GM12878 (cell line): ENCODE results near the gene TTC39C. TPM values are rescaled to one million over a fixed set of nuclear protein-coding genes. Genes with fewer than 3 reads are reported as not detected.

Experiments used
- ATAC-seq: fragments of 200-7000 bp; cut with Tn5 transposase; 3 replicates; pipeline ENCODE4 v1.9.1; 2020; ENCODE audit warnings: mild to moderate bottlenecking, moderate library complexity
- BruUV-seq: library from RNA; stranded (reverse); fragments of 400-500 nt; replicated peaks from 2 replicates; lab custom pipeline; 2021; lab: Mats Ljungman, UMichigan
- CTCF ChIA-PET: fragments of 300-600 bp; sonication (Branson Sonifier 250); formaldehyde crosslinking; extraction: SDS; loops from one replicate; lab custom pipeline; 2021; ENCODE audit warnings: inconsistent platforms; lab: Yijun Ruan, JAX
- POLR2A ChIA-PET: fragments of 350-600 bp; formaldehyde crosslinking; extraction: SDS; loops from one replicate; lab custom pipeline; 2021; ENCODE audit warnings: inconsistent platforms; lab: Charles Lee
- RAD21 ChIA-PET: fragments of 300-600 bp; sonication (Branson Sonifier 250); formaldehyde crosslinking; loops from one replicate; lab custom pipeline; 2023; ENCODE audit warnings: antibody characterized with exemption; ENCODE audit not compliant: unreplicated experiment; lab: Charles Lee
- SMC1A ChIA-PET: fragments of 300-600 bp; sonication (Branson Sonifier 250); formaldehyde crosslinking; loops from one replicate; lab custom pipeline; 2023; ENCODE audit not compliant: unreplicated experiment, uncharacterized antibody; lab: Charles Lee
- DNase-seq: peaks from one replicate; pipeline ENCODE4 v3.0.0-alpha.2; 2011; ENCODE audit warnings: low read depth, low spot score
- FAIRE-seq: peaks from 3 replicates; lab custom pipeline; 2011; peaks lifted over from hg19 to GRCh38; lab: Jason Lieb, UNC
- H2AFZ ChIP-seq: 2 replicates; pipeline ENCODE4 v1.6.0; 2011; ENCODE audit warnings: low read depth, low read length, control low read depth; ENCODE audit not compliant: control insufficient read depth
- H3K27ac ChIP-seq: 2 replicates; pipeline ENCODE4 v1.5.1; 2011; ENCODE audit warnings: control low read depth; ENCODE audit not compliant: control insufficient read depth, insufficient read depth
- H3K27me3 ChIP-seq, 2 experiments: replicated peaks in 1 of 2; 2 replicates each; pipeline versions ENCODE4 v1.6.0 to v1.6.1; 2011; ENCODE audit warnings: low read length in 1 of 2; ENCODE audit not compliant: control insufficient read depth in 2 of 2, insufficient read depth in 2 of 2
- H3K36me3 ChIP-seq, 2 experiments: 2 replicates each; pipeline ENCODE4 v1.5.1; 2011; ENCODE audit warnings: low read length in 1 of 2; ENCODE audit not compliant: control insufficient read depth in 2 of 2, insufficient read depth in 2 of 2
- H3K4me1 ChIP-seq: 2 replicates; pipeline ENCODE4 v1.6.1; 2011; ENCODE audit warnings: mild to moderate bottlenecking, low read length, moderate library complexity, mixed read lengths; ENCODE audit not compliant: control insufficient read depth, insufficient read depth
- H3K4me2 ChIP-seq: 2 replicates; pipeline ENCODE4 v1.6.0; 2011; ENCODE audit warnings: control low read depth; ENCODE audit not compliant: control insufficient read depth, insufficient read depth
- H3K4me3 ChIP-seq: fragments of 200-600 bp; sonication (generic); 2 replicates; pipeline ENCODE4 v1.5.1; 2016
- H3K79me2 ChIP-seq: 2 replicates; pipeline ENCODE4 v1.6.0; 2011; ENCODE audit warnings: low read length; ENCODE audit not compliant: control insufficient read depth, insufficient read depth
- H3K9ac ChIP-seq: 2 replicates; pipeline ENCODE4 v1.8.0; 2011; ENCODE audit warnings: low read length, control low read depth, mixed read lengths; ENCODE audit not compliant: control insufficient read depth, insufficient read depth
- H3K9me3 ChIP-seq: replicated peaks from 3 replicates; pipeline ENCODE4 v1.5.1; 2011; ENCODE audit warnings: mild to moderate bottlenecking, low read length; ENCODE audit not compliant: control insufficient read depth, insufficient read depth
- H4K20me1 ChIP-seq: 2 replicates; pipeline ENCODE4 v1.6.0; 2011; ENCODE audit not compliant: control insufficient read depth, insufficient read depth
- BCLAF1 ChIP-seq: fragments of 450-650 bp; IDR thresholded peaks from 2 replicates; pipeline ENCODE4 v1.6.1; 2017; ENCODE audit warnings: antibody characterized with exemption, mild to moderate bottlenecking, moderate library complexity
- FOXM1 ChIP-seq: IDR thresholded peaks from 2 replicates; pipeline ENCODE4 v1.6.1; 2012; ENCODE audit warnings: low read depth, mild to moderate bottlenecking, inconsistent platforms, low read length, moderate library complexity
- IRF5 ChIP-seq: fragments of 450-650 bp; IDR thresholded peaks from 2 replicates; pipeline ENCODE4 v1.6.1; 2017; ENCODE audit warnings: borderline replicate concordance
- MLLT1 ChIP-seq: fragments of 450-650 bp; IDR thresholded peaks from 2 replicates; pipeline ENCODE4 v1.6.1; 2016; ENCODE audit warnings: mild to moderate bottlenecking
- NFXL1 ChIP-seq: fragments of 450-650 bp; IDR thresholded peaks from 2 replicates; pipeline ENCODE4 v1.6.1; 2017; ENCODE audit warnings: antibody characterized with exemption, mild to moderate bottlenecking, borderline replicate concordance
- RAD21 ChIP-seq: IDR thresholded peaks from 2 replicates; pipeline ENCODE4 v1.6.1; 2011; ENCODE audit warnings: mild to moderate bottlenecking, low read depth, low read length, moderate library complexity; ENCODE audit not compliant: insufficient read depth
- USF2 ChIP-seq: IDR thresholded peaks from 2 replicates; pipeline ENCODE4 v1.6.1; 2011; ENCODE audit warnings: low read depth, low read length, improper control_type of control experiment, borderline replicate concordance
- ZNF217 ChIP-seq: fragments of 450-650 bp; IDR thresholded peaks from 2 replicates; pipeline ENCODE4 v1.6.1; 2017; ENCODE audit warnings: antibody characterized with exemption, mild to moderate bottlenecking
- ZNF622 ChIP-seq: fragments of 450-650 bp; IDR thresholded peaks from 2 replicates; pipeline ENCODE4 v1.6.1; 2017; ENCODE audit warnings: mild to moderate bottlenecking, inconsistent platforms
- WGBS: methylation state at CpG from one replicate; pipeline ENCODE4 v1.1.6; 2016; ENCODE audit warnings: low lambda C conversion rate; ENCODE audit not compliant: insufficient replicate concordance, insufficient coverage; ENCODE audit errors: missing lambda C conversion rate; 5-methylcytosine and 5-hydroxymethylcytosine counted together
- in situ Hi-C: fragments of 300-500 bp; cut with MboI; formaldehyde crosslinking; loops from 9 replicates; pipeline ENCODE4 v1.14.3; 2018; ENCODE audit warnings: mixed read lengths
- intact Hi-C: fragments of 100-400 bp; cut with micrococcal nuclease; formaldehyde crosslinking; loops from one replicate; pipeline ENCODE4 v1.14.2; 2022; ENCODE audit not compliant: unreplicated experiment
- polyA plus RNA-seq, 11 experiments: library from polyadenylated mRNA; depleted of rRNA in 4 of 11; unstranded in 6 of 11; stranded (reverse) in 5 of 11; fragments of >200 nt; fragmentation: Nextera tagmentation in 4 of 11; fragmentation: Illumina TruSeq in 1 of 11; extraction: Ambion mirVana in 4 of 11; extraction: Trizol in 1 of 11; gene quantifications; 1 replicate in 1 of 11; 2 replicates in 10 of 11; pipeline versions ENCODE4 v1.2.1 to v1.2.3, GENCODE V29; 2011 to 2016; ENCODE audit warnings: inconsistent platforms in 2 of 11, missing spikeins in 2 of 11, low read depth in 1 of 11
- total RNA-seq, 4 experiments: library from RNA; depleted of rRNA in 3 of 4; stranded (reverse); fragments of >200 nt in 3 of 4; fragmentation: Illumina TruSeq in 1 of 4; extraction: Trizol in 1 of 4; gene quantifications; 2 replicates each; pipeline versions ENCODE4 v1.2.1 to v1.2.3, GENCODE V29; 2013 to 2021

The TTC39C gene
- total and polyA plus RNA-seq, 10 of the 15 experiments (the other 5 are each of a cell fraction or from before 2014, with no cell fraction given), result 21.1 to 91.0 (median 64.8) TPM

- no peaks in the 10 kb centered on the region for H3K4me1 ChIP-seq
- peaks cover 2 to 7% of the 10 kb centered on the region in 2 experiments; a peak in 3 of 4 replicates for H3K36me3 ChIP-seq
- in situ Hi-C loops (no loop called here), intact Hi-C loops (no loop called here)
- ATAC-seq, result no peak
- H3K79me2 ChIP-seq, result no peaks in the 10 kb centered on the region
- no peak overlapping the region for H3K4me3 ChIP-seq
- H2AFZ ChIP-seq, result no peak overlapping the region
- no peaks in the 10 kb centered on the region for H4K20me1 ChIP-seq
- BruUV-seq, result no TSS peak
- ChIA-PET POLR2A (no interaction called here), SMC1A (interaction anchor here (1.0 kb wide), 1 partner anchor 11 kb away, joined by 4 read pairs; no protein-coding TSS in a partner anchor), CTCF (no interaction called here), RAD21 (no interaction called here)
- no peak overlapping the region for H3K4me2 ChIP-seq
- no peak for TF ChIP-seq MLLT1
- TF ChIP-seq BCLAF1, result no peak
- TF ChIP-seq FOXM1, result no peak
- no peak for TF ChIP-seq USF2
- no peak for TF ChIP-seq ZNF217
- TF ChIP-seq IRF5, result no peak
- no peak for TF ChIP-seq RAD21
- no peak for TF ChIP-seq ZNF622
- no peak for TF ChIP-seq NFXL1
- no peak for FAIRE-seq
- WGBS, result 100% methylated on average over 1 of the region's 1 CpG
- no peaks in the 10 kb centered on the region for H3K27me3 ChIP-seq
- H3K9me3 ChIP-seq, result no peaks in the 10 kb centered on the region
- no peak overlapping the region for H3K9ac ChIP-seq
- H3K27ac ChIP-seq, result no peak overlapping the region
- DNase-seq, result no peak
Observed at GRCh38 chr18:24108641-24109040, 94.1 kb downstream of the TTC39C start.
